K562 (cell line): ENCODE measurements around the gene TSC22D2. TPM values are rescaled to one million over a fixed set of nuclear protein-coding genes. Genes with fewer than 3 reads are reported as not detected.

ENCODE experiments used
- ATAC-seq: fragments of 200-7000 bp; cut with Tn5 transposase; 3 replicates; pipeline ENCODE4 v1.9.1; 2020; ENCODE audit warnings: moderate library complexity
- BruUV-seq: library from RNA; stranded (reverse); fragments of 400-500 nt; replicated peaks from 2 replicates; lab custom pipeline; 2021; lab: Mats Ljungman, UMichigan
- CTCF ChIA-PET: fragments of 300-600 bp; formaldehyde crosslinking; extraction: SDS; loops from one replicate; lab custom pipeline; 2021; ENCODE audit warnings: low intra/inter-chr PET ratio; lab: Yijun Ruan, JAX
- POLR2A ChIA-PET: fragments of 300-600, 350-650 bp; sonication (Branson Sonifier 250); formaldehyde crosslinking; extraction: SDS; loops from one replicate; lab custom pipeline; 2021; ENCODE audit warnings: antibody characterized with exemption, inconsistent platforms; lab: Yijun Ruan, JAX
- DNase-seq, 4 experiments: peaks; one replicate each; pipeline versions ENCODE4 v3.0.0 to v3.0.0-alpha.2; 2011 to 2018; ENCODE audit warnings: low spot score in 3 of 4, mixed read lengths in 3 of 4; ENCODE audit errors: extremely low read depth in 1 of 4
- FAIRE-seq: peaks from 2 replicates; lab custom pipeline; 2011; peaks lifted over from hg19 to GRCh38; lab: Jason Lieb, UNC
- H2AFZ ChIP-seq: 2 replicates; pipeline ENCODE4 v1.6.0; 2011; ENCODE audit warnings: low read depth, low read length, control low read depth, inconsistent platforms
- H3K27ac ChIP-seq: fragments of 200-600 bp; 3 replicates; pipeline ENCODE4 v1.8.0; 2011; ENCODE audit warnings: low read depth, mild to moderate bottlenecking, control low read depth, inconsistent platforms, low read length, moderate library complexity, mixed read lengths; ENCODE audit errors: extremely low read depth
- H3K27me3 ChIP-seq, 2 experiments: fragments of 300-600 bp in 1 of 2; 2 replicates in 1 of 2; 3 replicates in 1 of 2; pipeline versions ENCODE4 v1.6.0 to v1.8.0; 2011; ENCODE audit warnings: inconsistent platforms in 2 of 2, low read length in 2 of 2, mild to moderate bottlenecking in 1 of 2, mixed read lengths in 1 of 2, moderate library complexity in 1 of 2; ENCODE audit not compliant: control insufficient read depth in 2 of 2, insufficient read depth in 2 of 2
- H3K36me3 ChIP-seq: fragments of 300-600 bp; 3 replicates; pipeline ENCODE4 v1.8.0; 2011; ENCODE audit warnings: mild to moderate bottlenecking, low read length, inconsistent platforms; ENCODE audit not compliant: control insufficient read depth, insufficient read depth
- H3K4me1 ChIP-seq, 2 experiments: fragments of 200-600 bp in 1 of 2; replicated peaks in 1 of 2; 2 replicates in 1 of 2; 3 replicates in 1 of 2; pipeline versions ENCODE4 v1.5.1 to v1.8.0; 2011; ENCODE audit warnings: inconsistent platforms in 2 of 2, low read length in 2 of 2, mild to moderate bottlenecking in 1 of 2, mixed read lengths in 1 of 2, moderate library complexity in 1 of 2; ENCODE audit not compliant: control insufficient read depth in 2 of 2, insufficient read depth in 2 of 2
- H3K4me2 ChIP-seq: 2 replicates; pipeline ENCODE4 v1.6.1; 2011; ENCODE audit warnings: low read length, control low read depth, inconsistent platforms, mixed read lengths; ENCODE audit not compliant: insufficient read depth
- H3K4me3 ChIP-seq: fragments of 200-600 bp; sonication (generic), shearing (Covaris generic); 2 replicates; pipeline ENCODE4 v1.5.1; 2016; ENCODE audit warnings: control low read depth, inconsistent platforms
- H3K79me2 ChIP-seq: fragments of 200-600 bp; 3 replicates; pipeline ENCODE4 v1.8.0; 2011; ENCODE audit warnings: low read length, inconsistent platforms; ENCODE audit not compliant: control insufficient read depth, insufficient read depth
- H3K9ac ChIP-seq, 2 experiments: 2 replicates each; pipeline versions ENCODE4 v1.6.0 to v1.6.1; 2011; ENCODE audit warnings: low read depth in 2 of 2, low read length in 2 of 2, control low read depth in 1 of 2, inconsistent platforms in 1 of 2, mild to moderate bottlenecking in 1 of 2, mixed read lengths in 1 of 2; ENCODE audit not compliant: insufficient read depth in 1 of 2
- H3K9me1 ChIP-seq: one replicate; pipeline ENCODE4 v1.6.0; 2011; ENCODE audit warnings: inconsistent platforms, mild to moderate bottlenecking, low read length, moderate library complexity; ENCODE audit not compliant: control insufficient read depth, insufficient read depth
- H3K9me3 ChIP-seq: replicated peaks from 2 replicates; pipeline ENCODE4 v1.5.1; 2011; ENCODE audit warnings: low read depth, low read length, inconsistent platforms; ENCODE audit not compliant: control insufficient read depth, insufficient read depth
- H4K20me1 ChIP-seq: replicated peaks from 2 replicates; pipeline ENCODE4 v1.6.1; 2011; ENCODE audit warnings: low read length, inconsistent platforms, mixed read lengths; ENCODE audit not compliant: control insufficient read depth, insufficient read depth
- BDP1 ChIP-seq: IDR thresholded peaks from 3 replicates; pipeline ENCODE4 v1.6.1; 2011; ENCODE audit not compliant: insufficient read length, insufficient read depth
- BRD9 ChIP-seq: fragments of 450-650 bp; IDR thresholded peaks from 2 replicates; pipeline ENCODE4 v1.6.1; 2018; ENCODE audit warnings: low read depth; ENCODE audit not compliant: partially characterized antibody
- CBX5 ChIP-seq: IDR thresholded peaks from 2 replicates; pipeline ENCODE4 v1.6.1; 2014; ENCODE audit warnings: low read depth, borderline replicate concordance
- HDGF ChIP-seq: fragments of 450-650 bp; IDR thresholded peaks from 2 replicates; pipeline ENCODE4 v1.6.1; 2016
- HNRNPLL ChIP-seq: fragments of 200-400 bp; formaldehyde crosslinking; IDR thresholded peaks from 2 replicates; pipeline ENCODE4 v1.6.1; 2017; ENCODE audit warnings: low read length, low read depth, mild to moderate bottlenecking; ENCODE audit not compliant: poor library complexity, severe bottlenecking
- RBM15 ChIP-seq: fragments of 200-400 bp; formaldehyde crosslinking; IDR thresholded peaks from 2 replicates; pipeline ENCODE4 v1.6.1; 2018; ENCODE audit warnings: mild to moderate bottlenecking, low read length, moderate library complexity; ENCODE audit not compliant: insufficient read depth
- SLC30A9 ChIP-seq: fragments of 250-450 bp; sonication (Bioruptor Pico); IDR thresholded peaks from 2 replicates; pipeline ENCODE4 v1.8.0; 2022; ENCODE audit warnings: mild to moderate bottlenecking, moderate library complexity
- SUPT5H ChIP-seq: fragments of 450-650 bp; IDR thresholded peaks from 2 replicates; pipeline ENCODE4 v1.6.1; 2016
- YY1 ChIP-seq, 3 experiments: IDR thresholded peaks; 2 replicates each; pipeline ENCODE4 v1.6.1; 2011; ENCODE audit warnings: low read length in 2 of 3, mild to moderate bottlenecking in 2 of 3, moderate library complexity in 2 of 3, borderline replicate concordance in 1 of 3, control low read depth in 1 of 3, low read depth in 1 of 3; ENCODE audit not compliant: insufficient read depth in 3 of 3, insufficient replicate concordance in 2 of 3, control insufficient read depth in 1 of 3, insufficient read length in 1 of 3; ENCODE audit errors: extremely low read depth in 1 of 3
- ZNF239 ChIP-seq: fragments of 250-450 bp; sonication (Bioruptor Pico); IDR thresholded peaks from 2 replicates; pipeline ENCODE4 v1.4.0; 2020; ENCODE audit warnings: mild to moderate bottlenecking
- ZNF444 ChIP-seq: fragments of 250-450 bp; sonication (Bioruptor Pico); IDR thresholded peaks from 2 replicates; pipeline ENCODE4 v1.4.0; 2020; ENCODE audit warnings: mild to moderate bottlenecking, moderate library complexity
- WGBS: fragments of 100-300 bp; shearing (Covaris generic); methylation state at CpG from one replicate; pipeline ENCODE4 v1.1.6; 2016; ENCODE audit warnings: low coverage, mixed read lengths; ENCODE audit not compliant: insufficient coverage; ENCODE audit errors: missing lambda C conversion rate; 5-methylcytosine and 5-hydroxymethylcytosine counted together
- in situ Hi-C: fragments of 300-500 bp; cut with MboI; formaldehyde crosslinking; loops from 4 replicates; pipeline ENCODE4 v1.15.0; 2018; ENCODE audit warnings: inconsistent platforms, mixed read lengths
- intact Hi-C: fragments of 100-400 bp; cut with micrococcal nuclease; formaldehyde crosslinking; loops from 2 replicates; pipeline ENCODE4 v1.14.2; 2022
- polyA plus RNA-seq, 8 experiments: library from polyadenylated mRNA; depleted of rRNA in 4 of 8; stranded (reverse) in 5 of 8; unstranded in 3 of 8; fragments of >200 nt; fragmentation: Nextera tagmentation in 2 of 8; fragmentation: Illumina TruSeq in 1 of 8; extraction: Ambion mirVana in 2 of 8; extraction: Trizol in 1 of 8; gene quantifications; 2 replicates each; pipeline versions ENCODE4 v1.2.1 to v1.2.3, GENCODE V29; 2011 to 2014; ENCODE audit warnings: inconsistent platforms in 1 of 8, missing spikeins in 1 of 8
- total RNA-seq, 7 experiments: library from RNA; depleted of rRNA in 6 of 7; stranded (reverse); fragments of >200 nt in 6 of 7; fragmentation: Illumina TruSeq in 2 of 7; extraction: Trizol in 2 of 7; gene quantifications; 2 replicates each; pipeline versions ENCODE4 v1.2.1 to v1.2.3, GENCODE V29; 2011 to 2021; ENCODE audit warnings: low replicate concordance in 1 of 7
- TF ChIP-seq, protein P1 (sequence below): fragments of 250-450 bp; sonication (Bioruptor Pico); IDR thresholded peaks from 2 replicates; pipeline ENCODE4 v1.8.0; 2022; ENCODE audit warnings: moderate library complexity, mild to moderate bottlenecking, inconsistent platforms

TSC22D2 gene
- total and polyA plus RNA-seq, 9 of the 15 experiments (the other 6 are each of a cell fraction or from before 2014, with no cell fraction given) = 5.5 to 44.0 (median 19.3) TPM

DNA sequence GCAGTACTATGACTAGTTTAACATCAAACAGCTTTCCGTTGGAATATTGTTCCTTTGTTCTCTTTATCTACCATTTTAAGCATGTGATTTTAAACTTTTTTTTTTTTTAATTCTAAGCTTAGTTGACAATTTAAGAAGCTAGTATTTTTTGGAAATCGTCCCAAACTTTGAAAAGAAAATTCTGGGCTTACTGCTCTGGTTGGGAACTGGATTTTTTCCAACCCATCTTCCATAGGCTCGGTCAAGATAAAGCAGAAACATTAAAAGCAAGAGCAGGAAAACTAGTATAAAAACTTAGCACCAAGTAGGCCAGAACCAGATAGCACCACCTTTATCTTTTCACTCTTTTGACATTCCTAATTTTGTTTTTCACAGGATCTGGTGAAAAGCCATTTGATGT, 49.9 kb downstream of the TSC22D2 start:
- in situ Hi-C loops = no loop called here
- no peak overlapping the region for H3K27ac ChIP-seq
- TF ChIP-seq ZNF444 = no peak
- TF ChIP-seq HDGF = no peak
- no peak for TF ChIP-seq HNRNPLL
- no peak for TF ChIP-seq YY1 (IDR thresholded peaks at IDR 0.05; ENCODE audit: borderline replicate concordance in 1 of 3, control insufficient read depth in 1 of 3, extremely low read depth in 1 of 3, insufficient read depth in 3 of 3, insufficient read length in 1 of 3, insufficient replicate concordance in 2 of 3, low read depth in 1 of 3, low read length in 2 of 3)
- TF ChIP-seq, all 486 proteins: peak for 0
- H3K36me3 ChIP-seq = peaks cover 59% of the 10 kb centered on the region
- H3K4me3 ChIP-seq = no peak overlapping the region
- DNase-seq (no peak), ATAC-seq (no peak), FAIRE-seq (no peak)
- POLR2A ChIA-PET = interaction anchor here (1.5 kb wide), 1 partner anchor 10 kb away, joined by 5 read pairs; no protein-coding TSS in a partner anchor
- H3K4me1 ChIP-seq = peaks cover 3 to 15% of the 10 kb centered on the region in 2 experiments; a peak in 3 of 5 replicates
- CTCF ChIA-PET = no interaction called here
- H3K9me3 ChIP-seq = no peaks in the 10 kb centered on the region
- peaks cover 50% of the 10 kb centered on the region for H3K79me2 ChIP-seq
- no peak overlapping the region for H3K4me2 ChIP-seq
- 86% methylated on average over 3 of the region's 3 CpGs for WGBS
- H4K20me1 ChIP-seq = no peaks in the 10 kb centered on the region
- H3K9ac ChIP-seq = no peak overlapping the region
- intact Hi-C loops = no loop called here
- no peaks in the 10 kb centered on the region for H3K9me1 ChIP-seq
- no peak overlapping the region for H2AFZ ChIP-seq
- no TSS peak for BruUV-seq
- H3K27me3 ChIP-seq = no peaks in the 10 kb centered on the region

DNA sequence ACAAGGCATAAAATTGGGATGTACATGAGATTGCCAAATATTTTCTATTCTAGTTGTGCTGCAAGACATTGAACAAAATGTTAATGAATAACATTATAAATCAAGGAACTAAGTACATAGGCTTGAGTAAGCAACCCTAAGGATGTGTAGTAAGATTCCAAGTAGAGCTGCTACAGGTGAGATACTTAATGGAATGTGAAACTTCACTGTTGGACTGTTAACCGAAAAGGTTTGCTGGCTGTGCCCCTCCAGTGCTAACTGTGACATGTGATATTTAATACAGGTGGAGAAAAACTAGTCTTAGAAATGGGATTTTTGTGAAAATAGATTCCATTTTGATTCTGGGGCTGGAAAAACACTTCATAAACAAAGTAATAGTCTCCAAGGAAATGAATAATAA, 52.4 kb downstream of the TSC22D2 start:
- POLR2A ChIA-PET = interaction anchor here (1.3 to 3.0 kb wide), 2 partner anchors 9 to 11 kb away, joined by 3 to 12 read pairs; no protein-coding TSS in a partner anchor
- Histone ChIP-seq H3K9me3 (no peaks in the 10 kb centered on the region), H3K4me1 (peaks cover under 1 to 3% of the 10 kb centered on the region in 2 experiments; a peak in 2 of 5 replicates), H2AFZ (no peak overlapping the region), H3K4me3 (no peak overlapping the region), H3K9ac (no peak overlapping the region), H3K9me1 (no peaks in the 10 kb centered on the region), H4K20me1 (no peaks in the 10 kb centered on the region), H3K4me2 (no peak overlapping the region), H3K27ac (no peak overlapping the region), H3K79me2 (peaks cover 25% of the 10 kb centered on the region), H3K36me3 (peaks cover 42% of the 10 kb centered on the region), H3K27me3 (no peaks in the 10 kb centered on the region)
- no peak for TF ChIP-seq RBM15
- TF ChIP-seq CBX5 = no peak
- TF ChIP-seq SLC30A9 (CRISPR knock-in tag) = no peak
- TF ChIP-seq, protein P1, sequence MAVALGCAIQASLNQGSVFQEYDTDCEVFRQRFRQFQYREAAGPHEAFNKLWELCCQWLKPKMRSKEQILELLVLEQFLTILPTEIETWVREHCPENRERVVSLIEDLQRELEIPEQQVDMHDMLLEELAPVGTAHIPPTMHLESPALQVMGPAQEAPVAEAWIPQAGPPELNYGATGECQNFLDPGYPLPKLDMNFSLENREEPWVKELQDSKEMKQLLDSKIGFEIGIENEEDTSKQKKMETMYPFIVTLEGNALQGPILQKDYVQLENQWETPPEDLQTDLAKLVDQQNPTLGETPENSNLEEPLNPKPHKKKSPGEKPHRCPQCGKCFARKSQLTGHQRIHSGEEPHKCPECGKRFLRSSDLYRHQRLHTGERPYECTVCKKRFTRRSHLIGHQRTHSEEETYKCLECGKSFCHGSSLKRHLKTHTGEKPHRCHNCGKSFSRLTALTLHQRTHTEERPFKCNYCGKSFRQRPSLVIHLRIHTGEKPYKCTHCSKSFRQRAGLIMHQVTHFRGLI = no peak
- TF ChIP-seq BRD9 = no peak
- TF ChIP-seq ZNF239 (CRISPR knock-in tag) = no peak
- TF ChIP-seq SUPT5H = peak; percentile 21; the same call in 1 of the 2 replicates
- TF ChIP-seq BDP1 = no peak
- DNase-seq (no peak), FAIRE-seq (no peak), ATAC-seq (0 out of 3 replicates have a peak, but pooled peaks have one; percentile 22)
- in situ Hi-C loops = no loop called here
- CTCF ChIA-PET = interaction anchor here (0.6 kb wide), 1 partner anchor 239 kb away, joined by 3 read pairs; no protein-coding TSS in a partner anchor
- intact Hi-C loops = no loop called here
- WGBS = 80% methylated on average over 1 of the region's 1 CpG
- BruUV-seq = no TSS peak
